Hepatocyte (in vitro differentiated cells): ENCODE data around the gene TAAR2. TPM values are rescaled to one million over a fixed set of nuclear protein-coding genes. Genes with fewer than 3 reads are reported as not detected.

ENCODE experiments used
- DNase-seq: peaks from one replicate; pipeline ENCODE4 v3.0.0-alpha.2; 2016; ENCODE audit warnings: low spot score
- H2AFZ ChIP-seq: fragments of 200-600 bp; sonication (generic); 2 replicates; pipeline ENCODE4 v1.6.0; 2016; ENCODE audit warnings: antibody characterized with exemption, mild to moderate bottlenecking
- H3K27ac ChIP-seq: fragments of 200-600 bp; sonication (generic); 2 replicates; pipeline ENCODE4 v1.5.1; 2016; ENCODE audit warnings: mild to moderate bottlenecking
- H3K27me3 ChIP-seq: fragments of 200-600 bp; sonication (generic); 2 replicates; pipeline ENCODE4 v1.6.1; 2016
- H3K36me3 ChIP-seq: fragments of 200-600 bp; sonication (generic); replicated peaks from 2 replicates; pipeline ENCODE4 v1.5.1; 2016; ENCODE audit warnings: low read depth; ENCODE audit not compliant: insufficient read depth
- H3K4me1 ChIP-seq: fragments of 200-600 bp; sonication (generic); 2 replicates; pipeline ENCODE4 v1.5.1; 2016; ENCODE audit warnings: mild to moderate bottlenecking, moderate library complexity; ENCODE audit not compliant: insufficient read depth
- H3K4me2 ChIP-seq: fragments of 200-600 bp; sonication (generic); 2 replicates; pipeline ENCODE4 v1.6.0; 2016
- H3K4me3 ChIP-seq: fragments of 200-600 bp; sonication (generic); 2 replicates; pipeline ENCODE4 v1.5.1; 2016; ENCODE audit warnings: mild to moderate bottlenecking
- H3K79me2 ChIP-seq: fragments of 200-600 bp; sonication (generic); 2 replicates; pipeline ENCODE4 v1.6.0; 2017; ENCODE audit warnings: mild to moderate bottlenecking
- H3K9me2 ChIP-seq: fragments of 200-600 bp; sonication (generic); replicated peaks from 2 replicates; pipeline ENCODE4 v1.6.0; 2017; ENCODE audit warnings: mild to moderate bottlenecking; ENCODE audit not compliant: insufficient read depth
- H3K9me3 ChIP-seq: fragments of 200-600 bp; sonication (generic); 2 replicates; pipeline ENCODE4 v1.5.1; 2016; ENCODE audit warnings: low read depth, mild to moderate bottlenecking
- H4K20me1 ChIP-seq: fragments of 200-600 bp; sonication (generic); 2 replicates; pipeline ENCODE4 v1.6.0; 2016; ENCODE audit warnings: mild to moderate bottlenecking; ENCODE audit not compliant: insufficient read depth, poor library complexity, severe bottlenecking
- CTCF ChIP-seq: fragments of 200-600 bp; sonication (generic); IDR thresholded peaks from 2 replicates; pipeline ENCODE4 v1.5.1; 2016; ENCODE audit warnings: antibody characterized with exemption, mild to moderate bottlenecking; ENCODE audit not compliant: poor library complexity
- EZH2 ChIP-seq: fragments of 200-600 bp; sonication (generic); IDR thresholded peaks from 2 replicates; pipeline ENCODE4 v1.6.1; 2016; ENCODE audit warnings: antibody characterized with exemption, mild to moderate bottlenecking, borderline replicate concordance
- EZH2phosphoT487 ChIP-seq: fragments of 200-600 bp; sonication (generic); IDR thresholded peaks from one replicate; pipeline ENCODE4 v1.6.1; 2018; ENCODE audit warnings: antibody characterized with exemption, mild to moderate bottlenecking, low read depth, moderate library complexity; ENCODE audit not compliant: unreplicated experiment, severe bottlenecking
- WGBS: methylation state at CpG from one replicate; pipeline ENCODE4 v1.1.6; 2016; ENCODE audit warnings: low lambda C conversion rate; ENCODE audit errors: missing lambda C conversion rate; 5-methylcytosine and 5-hydroxymethylcytosine counted together
- polyA plus RNA-seq: library from polyadenylated mRNA; unstranded; fragments of >200 nt; fragmentation: Nextera tagmentation; extraction: Ambion mirVana; gene quantifications from 2 replicates; pipeline ENCODE4 v1.2.1, GENCODE V29; 2016
- total RNA-seq: library from RNA; depleted of rRNA; stranded (reverse); fragments of >200 nt; gene quantifications from 2 replicates; pipeline ENCODE4 v1.2.3, GENCODE V29; 2014

TAAR2 gene
- total and polyA plus RNA-seq, 2 experiments from 2014 or later: not detected

DNA sequence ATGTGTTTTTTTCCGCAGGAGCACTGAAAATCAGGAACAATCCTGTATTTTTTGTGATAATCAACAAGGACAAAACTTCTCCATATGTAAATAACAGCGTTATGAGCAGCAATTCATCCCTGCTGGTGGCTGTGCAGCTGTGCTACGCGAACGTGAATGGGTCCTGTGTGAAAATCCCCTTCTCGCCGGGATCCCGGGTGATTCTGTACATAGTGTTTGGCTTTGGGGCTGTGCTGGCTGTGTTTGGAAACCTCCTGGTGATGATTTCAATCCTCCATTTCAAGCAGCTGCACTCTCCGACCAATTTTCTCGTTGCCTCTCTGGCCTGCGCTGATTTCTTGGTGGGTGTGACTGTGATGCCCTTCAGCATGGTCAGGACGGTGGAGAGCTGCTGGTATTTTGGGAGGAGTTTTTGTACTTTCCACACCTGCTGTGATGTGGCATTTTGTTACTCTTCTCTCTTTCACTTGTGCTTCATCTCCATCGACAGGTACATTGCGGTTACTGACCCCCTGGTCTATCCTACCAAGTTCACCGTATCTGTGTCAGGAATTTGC lies 53.8 kb downstream of the TAAR2 start, which contains the start of gene TAAR6:
TAAR6 (plus strand) TSS at position 102 of the 557 bp plus-strand sequence; CDS start at position 102, 0 bp downstream.
- Histone ChIP-seq H4K20me1 (no peaks in the 10 kb centered on the region), H3K27me3 (no peaks in the 10 kb centered on the region), H3K4me1 (no peaks in the 10 kb centered on the region), H3K9me3 (no peaks in the 10 kb centered on the region), H3K4me3 (no peak within 1 kb of the TSS), H3K27ac (no peak within 1 kb of the TSS), H3K9me2 (no peaks in the 10 kb centered on the region), H3K4me2 (no peak within 1 kb of the TSS), H3K79me2 (no peaks in the 10 kb centered on the region), H3K36me3 (no peaks in the 10 kb centered on the region), H2AFZ (no peak within 1 kb of the TSS)
- no peak for TF ChIP-seq EZH2
- 84% methylated on average over 15 of the region's 15 CpGs for WGBS
- DNase-seq: no peak

- H3K9me3 ChIP-seq: no peaks in the 10 kb centered on the region
- H3K27me3 ChIP-seq: no peaks in the 10 kb centered on the region
- WGBS: 55% methylated on average over 4 of the region's 4 CpGs
- no peak overlapping the region for H3K4me3 ChIP-seq
- TF ChIP-seq EZH2phosphoT487: no peak
- TF ChIP-seq EZH2: no peak
- no peak for TF ChIP-seq CTCF
- H3K4me1 ChIP-seq: no peaks in the 10 kb centered on the region
- H3K4me2 ChIP-seq: no peak overlapping the region
- H4K20me1 ChIP-seq: no peaks in the 10 kb centered on the region
- no peak overlapping the region for H2AFZ ChIP-seq
- H3K36me3 ChIP-seq: no peaks in the 10 kb centered on the region
- H3K9me2 ChIP-seq: no peaks in the 10 kb centered on the region
- no peak for DNase-seq
- no peak overlapping the region for H3K27ac ChIP-seq
- no peaks in the 10 kb centered on the region for H3K79me2 ChIP-seq
These were observed 54.9 kb downstream of the TAAR2 start for GRCh38 chr6:132569170-132569569.

DNA sequence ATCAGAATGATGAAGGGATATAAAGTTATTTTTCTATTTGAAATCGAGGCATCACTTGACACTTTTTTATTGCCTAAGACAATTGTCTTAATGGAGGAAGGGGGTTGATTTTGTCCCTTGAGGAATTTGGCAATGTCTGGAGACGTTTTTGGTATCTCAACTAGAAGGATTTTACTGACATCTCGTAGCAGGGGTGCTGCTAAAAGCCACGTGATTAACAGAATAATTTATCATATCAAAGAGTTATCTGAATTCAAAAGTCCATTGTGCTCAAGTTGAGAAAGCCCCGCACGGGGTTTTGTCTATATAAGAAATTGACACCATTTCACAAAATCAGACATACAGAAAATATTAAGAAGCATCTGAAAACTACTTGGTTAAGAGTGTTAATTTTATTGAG lies 55.5 kb downstream of the TAAR2 start:
- TF ChIP-seq EZH2 (no peak), EZH2phosphoT487 (no peak), CTCF (no peak)

DNA sequence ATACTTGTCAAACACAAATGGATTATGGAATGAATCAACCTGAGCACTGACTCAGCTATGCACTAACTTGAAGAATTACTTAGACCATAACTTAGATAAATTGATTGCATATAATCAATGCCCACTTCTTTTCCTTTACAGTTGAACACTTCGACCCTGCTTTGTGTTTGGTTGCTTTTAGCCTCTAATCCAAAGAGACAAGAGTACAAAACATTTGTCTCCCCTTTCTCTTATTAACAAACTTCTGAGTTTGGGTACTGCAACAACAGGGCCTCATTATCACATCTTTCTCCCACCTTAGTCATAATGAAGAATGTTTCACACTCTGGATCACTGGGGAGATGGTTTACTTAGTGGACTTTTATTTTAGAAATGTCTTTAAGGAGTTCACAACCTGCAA lies 56.5 kb downstream of the TAAR2 start:
- no peaks in the 10 kb centered on the region for H3K9me2 ChIP-seq
- H3K9me3 ChIP-seq: no peaks in the 10 kb centered on the region
- H3K27ac ChIP-seq: no peak overlapping the region
- no peak overlapping the region for H2AFZ ChIP-seq
- no peaks in the 10 kb centered on the region for H3K4me1 ChIP-seq
- no peaks in the 10 kb centered on the region for H4K20me1 ChIP-seq
- H3K4me2 ChIP-seq: no peak overlapping the region
- no peak for DNase-seq
- no peaks in the 10 kb centered on the region for H3K27me3 ChIP-seq
- no peaks in the 10 kb centered on the region for H3K36me3 ChIP-seq
- no peaks in the 10 kb centered on the region for H3K79me2 ChIP-seq
- TF ChIP-seq EZH2phosphoT487: no peak
- no peak for TF ChIP-seq EZH2
- TF ChIP-seq CTCF: no peak
- 82% methylated on average over 1 of the region's 1 CpG for WGBS
- H3K4me3 ChIP-seq: no peak overlapping the region

More for the DNA sequence above, 55.5 kb downstream of the TAAR2 start:
- no peaks in the 10 kb centered on the region for H3K27me3 ChIP-seq
- no peak for DNase-seq
- H3K36me3 ChIP-seq: no peaks in the 10 kb centered on the region
- H3K9me3 ChIP-seq: no peaks in the 10 kb centered on the region
- no peaks in the 10 kb centered on the region for H3K79me2 ChIP-seq
- H3K4me3 ChIP-seq: no peak overlapping the region
- H3K9me2 ChIP-seq: no peaks in the 10 kb centered on the region
- no peaks in the 10 kb centered on the region for H4K20me1 ChIP-seq
- no peaks in the 10 kb centered on the region for H3K4me1 ChIP-seq
- 64% methylated on average over 6 of the region's 6 CpGs for WGBS
- H3K27ac ChIP-seq: no peak overlapping the region
- no peak overlapping the region for H2AFZ ChIP-seq
- no peak overlapping the region for H3K4me2 ChIP-seq

Other genes starting within 250 kb of the TAAR2 start
- 16.7 and 16.8 TPM in 2 replicates for gene MOXD1, start 222.8 kb downstream of the TAAR2 start, total RNA-seq
- gene MOXD1, start 222.8 kb downstream of the TAAR2 start, polyA plus RNA-seq: 9.0 and 11.7 TPM in 2 replicates
- gene STX7, start 111.2 kb downstream of the TAAR2 start, total RNA-seq: 39.3 and 41.3 TPM in 2 replicates
- 38.4 and 42.0 TPM in 2 replicates for gene STX7, start 111.2 kb downstream of the TAAR2 start, polyA plus RNA-seq
- gene TAAR9, start 86.0 kb downstream of the TAAR2 start, total RNA-seq: not detected in 2 replicates
- not detected in 2 replicates for gene TAAR9, start 86.0 kb downstream of the TAAR2 start, polyA plus RNA-seq
- not detected in 2 replicates for gene TAAR8, start 71.6 kb downstream of the TAAR2 start, total RNA-seq
- gene TAAR8, start 71.6 kb downstream of the TAAR2 start, polyA plus RNA-seq: not detected in 2 replicates
- gene TAAR6, start 54.0 kb downstream of the TAAR2 start, total RNA-seq: not detected in 2 replicates
- gene TAAR6, start 54.0 kb downstream of the TAAR2 start, polyA plus RNA-seq: not detected in 2 replicates
- not detected in 2 replicates for gene TAAR5, start 34.5 kb downstream of the TAAR2 start, total RNA-seq
- gene TAAR5, start 34.5 kb downstream of the TAAR2 start, polyA plus RNA-seq: not detected in 2 replicates
- not detected in 2 replicates for gene TAAR1, start 34.9 kb upstream of the TAAR2 start, total RNA-seq
- gene TAAR1, start 34.9 kb upstream of the TAAR2 start, polyA plus RNA-seq: not detected in 2 replicates
- gene VNN1, start 89.8 kb upstream of the TAAR2 start, total RNA-seq: 1.2 and 1.4 TPM in 2 replicates
- 0.46 and 0.93 TPM in 2 replicates for gene VNN1, start 89.8 kb upstream of the TAAR2 start, polyA plus RNA-seq
- 4.0 and 6.8 TPM in 2 replicates for gene VNN2, start 133.6 kb upstream of the TAAR2 start, total RNA-seq
- 1.1 and 1.9 TPM in 2 replicates for gene VNN2, start 133.6 kb upstream of the TAAR2 start, polyA plus RNA-seq
- 27.3 and 28.8 TPM in 2 replicates for gene SLC18B1, start 174.4 kb upstream of the TAAR2 start, total RNA-seq
- gene SLC18B1, start 174.4 kb upstream of the TAAR2 start, polyA plus RNA-seq: 10.6 and 20.0 TPM in 2 replicates
- gene RPS12, start 190.3 kb upstream of the TAAR2 start, total RNA-seq: 1,429 and 1,761 TPM in 2 replicates
- gene RPS12, start 190.3 kb upstream of the TAAR2 start, polyA plus RNA-seq: 421 and 442 TPM in 2 replicates